ENCODE measurements around the gene CMTM1. TPM values are rescaled to one million over a fixed set of nuclear protein-coding genes. Genes with fewer than 3 reads are reported as not detected.

Gene CMTM1
- total RNA-seq, 2 donors from 2014 or later: 3.8 to 5.3 TPM

GRCh38 chr16:66605177-66605978 is 39.1 kb downstream of the CMTM1 start:
- DNase-seq: peak; percentile 83
- Histone ChIP-seq H3K4me1 (ENCODE audit: control insufficient read depth, insufficient read depth, low read length) (peaks cover 12% of the 10 kb centered on the region), H3K36me3 (ENCODE audit: control insufficient read depth, insufficient read depth, low read length) (peaks cover 33% of the 10 kb centered on the region), H3K4me3 (ENCODE audit: low read length) (peak overlapping the region; percentile 87), H3K9me3 (ENCODE audit: control insufficient read depth, low read length) (no peaks in the 10 kb centered on the region), H3K9ac (ENCODE audit: extremely low read depth, low read length, poor library complexity, severe bottlenecking) (peak overlapping the region; percentile 63), H3K27ac (ENCODE audit: low read depth, low read length) (peak overlapping the region; percentile 38), H3K27me3 (ENCODE audit: control insufficient read depth, insufficient read depth, low read length, poor library complexity, severe bottlenecking) (no peaks in the 10 kb centered on the region)
- peaks cover 7% of the 10 kb centered on the region for H3K27me3 Mint-ChIP-seq (ENCODE audit: insufficient read depth)
- TF ChIP-seq CTCF (conservative IDR thresholded peaks at IDR 0.05): no peak
- 4 to 20% methylated on average over 1 to 61 of the region's 61 CpGs for WGBS, 2 experiments (ENCODE audit: insufficient coverage in 1 of 2, insufficient read length in 1 of 2)
- H3K9me3 Mint-ChIP-seq: no peaks in the 10 kb centered on the region
- H3K27ac Mint-ChIP-seq: no peak overlapping the region
- peaks cover 9% of the 10 kb centered on the region for H3K36me3 Mint-ChIP-seq (ENCODE audit: low read depth)
- H3K4me1 Mint-ChIP-seq: peaks cover 26% of the 10 kb centered on the region
- peak overlapping the region; percentile 72 for H3K4me3 Mint-ChIP-seq

DNA sequence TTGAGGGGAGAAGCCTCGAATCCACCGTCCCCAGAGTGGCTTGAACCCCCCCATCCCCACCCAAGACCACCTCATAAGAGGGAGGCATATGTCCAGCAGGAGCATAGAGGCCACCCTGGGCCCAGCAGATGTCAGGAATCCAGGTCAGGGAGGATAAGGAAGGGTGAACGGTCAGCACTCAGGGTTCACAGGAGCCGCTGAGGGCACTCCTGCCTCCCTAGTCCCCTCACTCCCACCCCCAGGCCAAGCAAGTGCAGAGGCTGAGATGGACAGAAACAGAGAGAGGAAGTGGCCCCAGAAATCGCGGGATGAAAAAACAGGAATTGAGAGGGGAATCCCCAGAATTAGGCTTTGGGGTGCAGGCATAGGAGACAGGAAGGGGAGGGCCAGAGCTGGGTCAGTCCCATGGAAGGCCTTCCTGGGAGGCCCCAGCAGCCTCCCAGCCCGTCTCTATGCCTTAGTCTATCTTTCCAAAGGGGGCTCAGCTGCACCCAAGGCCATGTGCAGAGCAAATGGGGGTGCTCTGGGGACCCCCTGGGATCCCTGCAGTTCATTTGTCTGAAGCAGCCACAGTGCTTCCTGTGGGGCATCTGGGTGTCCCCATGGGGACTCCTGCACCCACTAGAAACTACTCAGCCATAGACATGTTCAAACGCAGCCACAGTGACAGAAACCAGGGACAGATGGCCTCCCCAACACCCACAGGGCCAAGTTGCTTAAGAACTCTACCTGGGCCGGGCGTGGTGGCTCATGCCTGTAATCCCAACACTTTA is 39.9 kb downstream of the CMTM1 start:
- Histone ChIP-seq H3K36me3 (ENCODE audit: control insufficient read depth, insufficient read depth, low read length) (peaks cover 41% of the 10 kb centered on the region), H3K9ac (ENCODE audit: extremely low read depth, low read length, poor library complexity, severe bottlenecking) (peak overlapping the region; percentile 63), H3K9me3 (ENCODE audit: control insufficient read depth, low read length) (no peaks in the 10 kb centered on the region), H3K27me3 (ENCODE audit: control insufficient read depth, insufficient read depth, low read length, poor library complexity, severe bottlenecking) (no peaks in the 10 kb centered on the region), H3K27ac (ENCODE audit: low read depth, low read length) (no peak overlapping the region), H3K4me3 (ENCODE audit: low read length) (peak overlapping the region; percentile 87), H3K4me1 (ENCODE audit: control insufficient read depth, insufficient read depth, low read length) (peaks cover 12% of the 10 kb centered on the region)
- H3K4me3 Mint-ChIP-seq: peak overlapping the region; percentile 72
- TF ChIP-seq CTCF (conservative IDR thresholded peaks at IDR 0.05): no peak
- peaks cover 27% of the 10 kb centered on the region for H3K4me1 Mint-ChIP-seq
- 70 to 80% methylated on average over 5 to 9 of the region's 10 CpGs for WGBS, 2 experiments (ENCODE audit: insufficient coverage in 1 of 2, insufficient read length in 1 of 2)
- H3K27ac Mint-ChIP-seq: no peak overlapping the region
- H3K27me3 Mint-ChIP-seq (ENCODE audit: insufficient read depth): peaks cover 7% of the 10 kb centered on the region
- no peaks in the 10 kb centered on the region for H3K9me3 Mint-ChIP-seq
- H3K36me3 Mint-ChIP-seq (ENCODE audit: low read depth): peaks cover 17% of the 10 kb centered on the region
- no peak for DNase-seq

DNA sequence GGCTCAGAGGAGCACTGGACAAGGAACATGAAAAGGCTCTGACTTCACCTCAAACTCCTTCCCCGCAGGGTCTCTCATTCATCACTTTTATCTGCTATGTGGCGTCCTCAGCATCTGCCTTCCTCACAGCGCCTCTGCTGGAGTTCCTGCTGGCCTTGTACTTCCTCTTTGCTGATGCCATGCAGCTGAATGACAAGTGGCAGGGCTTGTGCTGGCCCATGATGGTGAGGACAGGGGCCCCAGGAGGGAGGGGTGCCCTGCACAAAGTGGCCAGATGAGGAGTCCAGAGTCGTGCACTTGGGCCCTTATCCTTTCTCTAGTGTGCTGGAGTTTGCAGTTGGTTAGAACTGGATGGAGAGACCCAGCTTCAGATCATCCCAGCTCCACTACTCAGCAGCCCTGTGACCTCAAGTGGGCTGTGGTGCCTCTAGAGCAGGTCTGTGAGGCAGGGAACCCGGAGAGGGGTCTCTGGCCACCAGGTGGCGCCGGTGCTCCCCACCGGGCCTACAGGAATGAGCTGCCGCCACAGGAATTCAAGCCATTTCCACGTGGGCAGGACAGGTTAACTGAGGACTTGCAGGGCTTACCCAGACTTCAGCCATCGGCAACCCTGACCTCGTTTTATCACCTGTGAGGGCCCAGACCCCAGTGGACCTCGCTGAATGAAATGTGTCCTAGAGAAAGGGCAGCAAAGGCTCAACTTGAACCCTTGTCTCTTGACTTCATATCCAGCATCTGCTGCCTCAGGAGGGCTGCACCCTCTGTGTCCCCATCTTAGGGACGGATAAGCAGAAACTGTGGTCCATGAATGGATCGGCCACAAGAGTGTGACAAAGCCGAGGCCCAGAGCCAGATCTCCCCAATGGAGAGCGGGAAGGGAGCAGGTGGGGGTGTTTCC is 42.3 kb downstream of the CMTM1 start:
- TF ChIP-seq CTCF (conservative IDR thresholded peaks at IDR 0.05): peak; percentile 97
- H3K27me3 Mint-ChIP-seq (ENCODE audit: insufficient read depth): no peaks in the 10 kb centered on the region
- no peak overlapping the region for H3K4me3 Mint-ChIP-seq
- WGBS, 2 experiments (ENCODE audit: insufficient coverage in 1 of 2, insufficient read length in 1 of 2): 46 to 47% methylated on average over 13 to 17 of the region's 17 CpGs
- H3K4me1 ChIP-seq (ENCODE audit: control insufficient read depth, insufficient read depth, low read length): peaks cover 12% of the 10 kb centered on the region
- peaks cover 27% of the 10 kb centered on the region for H3K4me1 Mint-ChIP-seq
- H3K9ac ChIP-seq (ENCODE audit: extremely low read depth, low read length, poor library complexity, severe bottlenecking): no peak overlapping the region
- H3K27ac ChIP-seq (ENCODE audit: low read depth, low read length): no peak overlapping the region
- peaks cover 3% of the 10 kb centered on the region for H3K9me3 Mint-ChIP-seq
- H3K9me3 ChIP-seq (ENCODE audit: control insufficient read depth, low read length): peaks cover 13% of the 10 kb centered on the region
- H3K27me3 ChIP-seq (ENCODE audit: control insufficient read depth, insufficient read depth, low read length, poor library complexity, severe bottlenecking): no peaks in the 10 kb centered on the region
- H3K4me3 ChIP-seq (ENCODE audit: low read length): no peak overlapping the region
- DNase-seq: peak; percentile 98
- peaks cover 40% of the 10 kb centered on the region for H3K36me3 Mint-ChIP-seq (ENCODE audit: low read depth)
- peak overlapping the region; percentile 55 for H3K27ac Mint-ChIP-seq
- peaks cover 64% of the 10 kb centered on the region for H3K36me3 ChIP-seq (ENCODE audit: control insufficient read depth, insufficient read depth, low read length)
